Cardiac septum (tissue), 1 donor: Measurements from ENCODE around the gene ACOXL. TPM values are rescaled to one million over a fixed set of nuclear protein-coding genes. Genes with fewer than 3 reads are reported as not detected.

Experiments
- DNase-seq: peaks from one replicate; pipeline ENCODE4 v3.0.0-alpha.2; 2020; ENCODE audit warnings: low spot score
- intact Hi-C: fragments of 100-400 bp; cut with DNase I; formaldehyde crosslinking; loops from one replicate; pipeline ENCODE4 v1.14.0; 2022
- total RNA-seq: library from RNA; stranded (reverse); fragmentation: NEBNext Ultra II Directional; extraction: Animal tissue kit (Norgen Biotek cat#: 25700); gene quantifications from one replicate; pipeline ENCODE4 v1.2.1, GENCODE V29; 2021
- donor health status: DM: no; HTN: no; CAD: no.

Gene ACOXL
- total RNA-seq, 1 donor from 2014 or later: not detected

- intact Hi-C loops: no loop called here
- no peak for DNase-seq
These were observed 15.4 kb downstream of the ACOXL start for GRCh38 chr2:110747522-110748488.

DNA sequence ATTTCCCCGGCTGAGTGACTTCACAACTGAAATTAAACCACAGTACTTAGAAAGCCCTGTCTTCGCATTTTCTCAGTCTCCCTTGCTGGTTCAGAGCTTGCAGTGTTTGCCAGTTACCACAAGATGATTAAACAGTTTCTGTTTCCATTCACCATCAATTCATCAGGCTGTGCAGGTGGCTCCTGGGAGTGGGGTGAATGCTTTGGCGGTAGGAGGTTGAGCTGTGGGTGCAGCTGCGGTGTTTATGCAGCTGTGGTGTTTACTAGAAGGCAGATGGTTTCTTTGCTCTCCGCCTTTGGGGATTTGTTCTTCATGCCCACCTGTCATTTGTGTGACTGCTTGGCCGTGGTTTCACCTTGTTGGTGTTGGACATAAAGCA is 16.1 kb downstream of the ACOXL start:
- no peak for DNase-seq
- intact Hi-C loops: no loop called here

DNA sequence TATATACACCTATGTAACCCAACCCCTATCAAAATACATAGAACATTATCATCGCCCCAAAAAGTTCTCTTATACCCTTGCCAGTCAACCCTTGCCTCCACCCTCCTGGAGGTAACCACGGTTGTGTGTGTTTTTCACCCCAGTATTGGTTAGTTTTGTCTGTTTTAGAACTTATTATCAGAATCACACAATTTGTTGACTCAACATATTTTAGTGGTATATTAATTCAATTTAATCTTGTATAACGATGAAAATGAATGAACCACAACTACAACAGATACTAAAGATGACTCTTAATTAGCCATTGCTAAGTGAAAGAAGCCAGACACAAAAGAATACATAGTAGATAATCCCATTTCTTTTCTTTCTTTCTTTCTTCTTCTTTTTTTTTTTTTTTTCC is 19.3 kb downstream of the ACOXL start:
- DNase-seq: no peak
- intact Hi-C loops: no loop called here

GRCh38 chr2:110752871-110753270 is 20.5 kb downstream of the ACOXL start:
- DNase-seq: no peak
- intact Hi-C loops: no loop called here

GRCh38 chr2:110755491-110756078 is 23.2 kb downstream of the ACOXL start:
- DNase-seq: no peak
- intact Hi-C loops: no loop called here

DNA sequence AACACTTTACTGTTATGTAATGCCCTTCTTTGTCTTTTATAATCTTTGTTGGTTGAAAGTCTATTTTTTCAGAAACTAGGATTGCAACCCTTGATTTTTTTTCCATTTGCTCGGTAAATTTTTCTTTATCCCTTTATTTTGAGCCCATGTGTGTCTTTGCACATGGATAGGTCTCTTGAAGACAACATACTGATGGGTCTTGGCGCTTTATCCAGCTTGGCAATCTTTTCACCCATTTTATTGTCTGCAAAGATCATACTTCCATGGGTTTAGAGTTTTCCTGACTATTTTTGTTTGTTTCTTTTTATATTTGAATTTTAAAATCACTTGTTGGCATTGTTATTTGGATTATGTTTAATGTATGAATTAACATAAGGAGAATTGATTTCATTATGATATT is 27.0 kb downstream of the ACOXL start:
- intact Hi-C loops: no loop called here
- no peak for DNase-seq

DNA sequence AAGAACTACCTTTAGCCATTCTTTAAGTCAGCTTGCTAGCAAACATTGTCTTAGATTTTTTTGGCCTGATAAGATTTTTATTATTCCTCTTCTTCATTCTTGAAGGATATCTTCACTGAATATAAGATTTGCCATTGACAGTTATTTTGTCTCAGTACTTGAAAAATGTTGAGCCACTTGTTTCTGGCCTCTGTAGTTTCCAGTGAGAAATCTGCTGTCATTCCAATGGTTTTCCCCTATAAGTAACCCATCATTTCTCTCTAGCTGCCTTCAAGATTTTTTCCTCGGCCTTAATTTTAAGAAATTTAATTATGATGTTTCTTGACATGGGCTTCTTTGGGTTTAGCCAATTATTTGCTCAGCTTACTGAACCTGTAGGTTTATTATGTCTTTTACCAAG is 32.6 kb downstream of the ACOXL start:
- intact Hi-C loops: no loop called here
- DNase-seq: no peak

DNA sequence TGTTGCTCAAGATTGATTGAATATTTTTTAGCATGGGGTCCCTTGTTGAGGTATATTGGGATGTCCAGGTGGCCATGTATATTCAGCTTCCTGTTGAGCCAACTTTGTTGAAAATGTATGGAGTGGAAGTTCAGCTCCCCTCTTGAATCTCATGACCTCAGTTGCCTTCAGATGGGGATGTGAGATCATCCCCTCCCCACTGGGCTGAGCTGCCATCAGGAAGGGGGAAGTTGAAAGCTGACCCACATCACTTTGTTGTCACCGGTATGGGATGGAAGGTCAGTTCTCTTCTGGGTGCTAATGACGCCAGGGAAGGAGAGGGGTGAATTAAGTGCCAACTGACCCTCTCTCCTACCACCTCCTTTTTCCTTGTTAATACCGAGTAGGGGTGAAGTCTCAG is 33.9 kb downstream of the ACOXL start:
- no peak for DNase-seq
- intact Hi-C loops: no loop called here

- DNase-seq: no peak
- intact Hi-C loops: no loop called here
These were observed 36.2 kb downstream of the ACOXL start for GRCh38 chr2:110768591-110768990.

DNA sequence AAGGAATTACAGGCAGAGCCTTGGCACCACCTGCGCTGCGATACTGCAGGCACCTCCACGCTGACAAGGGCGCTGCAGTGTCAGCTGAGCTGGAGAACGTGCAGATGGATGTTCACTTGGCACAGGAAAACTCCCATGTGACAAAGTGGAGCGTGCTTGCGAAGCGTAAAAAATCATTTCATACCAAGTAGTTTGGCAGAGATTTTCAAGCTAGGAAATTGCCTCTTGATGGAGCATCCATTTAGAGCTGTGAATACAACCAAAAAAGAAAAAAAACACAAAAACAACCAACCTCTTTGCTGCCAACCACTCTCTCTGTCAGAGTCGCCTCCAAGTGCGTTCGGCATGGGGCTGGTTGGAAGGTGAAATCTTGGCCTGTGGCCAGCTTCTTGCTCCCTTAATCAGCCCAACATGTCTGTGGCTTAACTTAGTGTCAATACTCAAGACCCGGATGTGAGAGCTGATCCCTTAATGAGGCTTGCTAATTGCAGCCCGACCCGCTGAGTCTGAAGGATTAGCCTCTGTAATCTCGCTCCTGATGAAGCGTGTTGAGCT is 38.1 kb downstream of the ACOXL start:
- intact Hi-C loops: no loop called here
- no peak for DNase-seq

DNA sequence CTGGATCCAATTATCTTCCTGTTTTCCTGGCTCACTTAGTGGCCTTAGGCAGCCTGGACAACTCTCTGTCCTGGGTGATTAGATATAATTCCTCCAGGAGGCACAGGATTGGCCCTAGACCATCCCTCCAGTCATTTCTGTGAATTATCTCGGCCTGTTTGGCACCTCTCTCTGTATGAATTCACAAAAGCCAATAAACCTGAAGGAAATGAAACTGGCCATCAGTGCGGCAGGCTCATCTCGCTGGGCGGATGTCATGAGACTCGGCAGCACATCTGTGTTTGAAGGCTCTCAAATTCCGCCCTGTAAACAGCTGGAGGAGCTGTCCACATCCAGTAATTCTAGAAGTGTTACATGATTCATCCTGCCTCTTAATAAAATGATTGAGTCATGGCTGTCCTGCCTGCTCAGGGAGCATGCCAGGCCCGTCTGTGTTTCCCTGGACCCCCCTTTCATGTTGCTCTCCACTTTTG is 38.6 kb downstream of the ACOXL start:
- no peak for DNase-seq

DNA sequence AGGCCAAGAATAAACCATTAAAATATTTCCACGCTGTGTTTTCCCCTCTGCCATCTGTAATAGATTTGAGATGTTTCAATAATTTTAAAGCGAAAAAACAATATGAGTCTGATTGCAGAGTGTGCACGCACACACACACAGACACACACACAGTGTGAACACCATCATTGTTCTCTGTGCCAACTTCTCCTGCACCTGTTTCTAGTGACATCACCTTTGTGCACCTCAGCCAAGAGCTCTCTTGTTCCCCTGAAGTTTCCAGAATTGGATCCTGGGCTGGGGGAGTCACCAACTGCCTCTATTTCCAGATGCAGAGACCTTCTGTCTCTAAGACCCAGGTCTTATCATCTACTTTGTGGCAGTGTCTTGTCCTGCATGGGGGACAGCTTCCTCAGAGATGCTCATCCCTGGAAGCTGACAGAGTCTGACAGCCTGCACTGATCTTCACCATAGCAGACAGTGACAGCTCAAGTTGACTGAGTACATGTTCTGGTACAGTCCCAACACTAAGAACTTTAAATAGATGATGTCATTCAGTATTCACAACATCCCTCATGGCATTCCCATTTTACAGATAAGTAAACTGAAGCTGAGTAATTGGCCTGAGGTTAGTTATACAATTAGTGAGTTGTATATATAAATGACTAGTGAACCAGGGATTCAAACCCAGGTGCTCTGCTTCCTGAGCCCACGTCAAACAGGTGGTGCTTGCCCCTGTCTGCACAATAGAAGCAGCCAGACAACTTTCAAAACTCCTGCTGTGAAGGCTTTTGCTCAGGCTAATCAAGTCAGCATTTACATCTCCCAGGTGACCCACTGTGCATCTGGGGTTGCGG is 39.4 kb downstream of the ACOXL start:
- DNase-seq: no peak
- intact Hi-C loops: no loop called here

More for the DNA sequence above, 38.6 kb downstream of the ACOXL start:
- intact Hi-C loops: no loop called here

DNA sequence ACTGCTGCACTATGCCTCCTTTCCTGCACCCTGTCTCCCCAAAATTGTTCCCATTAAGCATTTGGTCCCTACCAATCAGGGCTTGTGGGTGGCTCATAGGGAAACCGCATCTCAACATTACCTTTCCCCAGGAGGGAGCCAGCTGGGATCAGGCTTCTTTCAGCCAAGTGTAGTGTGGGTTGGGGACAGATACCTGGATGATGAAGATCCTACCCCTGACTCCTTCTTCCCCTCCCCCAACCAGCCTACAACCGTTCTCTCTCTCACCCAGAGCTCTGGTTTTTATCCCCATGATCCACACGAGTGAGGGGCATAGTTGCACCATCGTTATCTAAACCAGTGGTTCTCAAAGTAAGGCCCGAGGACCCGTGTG is 40.0 kb downstream of the ACOXL start:
- no peak for DNase-seq
- intact Hi-C loops: no loop called here

GRCh38 chr2:110773401-110773921 is 41.1 kb downstream of the ACOXL start:
- peak; percentile 90 for DNase-seq
- intact Hi-C loops: no loop called here

- no peak for DNase-seq
- intact Hi-C loops: no loop called here
These were observed 42.3 kb downstream of the ACOXL start for GRCh38 chr2:110774701-110775100.

DNA sequence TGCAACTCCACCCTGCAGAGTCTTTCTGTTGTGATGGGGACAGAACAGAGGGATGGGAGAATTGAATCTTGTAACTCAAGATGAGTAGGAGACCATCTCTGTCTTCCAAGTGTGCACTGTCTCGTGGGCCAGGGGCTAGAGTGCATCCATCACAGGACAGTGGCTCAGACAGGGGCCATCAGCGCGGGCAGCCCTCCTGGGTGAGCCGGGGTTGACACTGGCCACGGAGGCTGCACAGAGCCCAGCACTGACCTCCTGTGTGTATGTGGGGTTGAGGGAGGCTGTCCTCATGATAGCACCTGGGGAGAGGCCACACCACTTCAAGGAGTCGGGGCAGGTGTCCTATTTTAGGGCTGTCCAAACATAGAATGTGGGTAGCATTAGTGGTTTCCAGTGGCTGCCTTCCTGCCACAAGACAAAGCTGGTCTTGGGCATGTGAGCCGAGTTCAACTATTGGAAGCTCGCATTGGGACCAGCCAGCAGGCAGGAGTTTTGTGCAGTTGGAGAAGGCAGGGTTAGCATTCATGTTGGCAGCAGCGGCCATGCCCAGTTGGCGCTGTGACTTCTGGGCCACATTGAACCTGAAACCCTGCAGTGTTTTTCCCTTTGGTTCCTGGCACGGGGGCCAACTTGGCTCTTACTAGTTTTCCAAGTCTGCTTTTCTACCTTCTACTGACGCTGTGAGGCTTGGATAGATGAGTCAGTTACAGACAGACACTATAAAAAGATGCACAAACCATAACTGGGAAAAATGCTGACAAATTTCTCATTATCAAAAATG is 45.3 kb downstream of the ACOXL start:
- no peak for DNase-seq
- intact Hi-C loops: no loop called here

DNA sequence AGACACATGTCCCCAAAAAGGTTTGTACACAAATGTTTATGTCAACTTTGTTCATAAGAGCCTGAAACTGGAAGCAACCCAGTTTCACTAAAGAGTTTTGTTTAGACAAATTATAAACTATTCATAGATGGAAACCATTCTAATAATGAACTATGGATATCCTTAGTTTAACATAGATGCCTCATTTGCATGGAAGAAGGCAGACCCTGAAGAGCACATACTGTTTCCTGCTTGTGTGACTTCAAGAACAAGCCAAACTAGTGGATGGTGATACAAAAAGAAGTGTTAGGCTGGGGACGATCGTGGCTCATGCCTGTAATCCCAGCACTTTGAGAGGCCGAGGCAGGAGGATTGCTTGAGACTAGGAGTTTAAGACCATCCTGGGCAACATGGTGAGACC is 48.1 kb downstream of the ACOXL start:
- no peak for DNase-seq

DNA sequence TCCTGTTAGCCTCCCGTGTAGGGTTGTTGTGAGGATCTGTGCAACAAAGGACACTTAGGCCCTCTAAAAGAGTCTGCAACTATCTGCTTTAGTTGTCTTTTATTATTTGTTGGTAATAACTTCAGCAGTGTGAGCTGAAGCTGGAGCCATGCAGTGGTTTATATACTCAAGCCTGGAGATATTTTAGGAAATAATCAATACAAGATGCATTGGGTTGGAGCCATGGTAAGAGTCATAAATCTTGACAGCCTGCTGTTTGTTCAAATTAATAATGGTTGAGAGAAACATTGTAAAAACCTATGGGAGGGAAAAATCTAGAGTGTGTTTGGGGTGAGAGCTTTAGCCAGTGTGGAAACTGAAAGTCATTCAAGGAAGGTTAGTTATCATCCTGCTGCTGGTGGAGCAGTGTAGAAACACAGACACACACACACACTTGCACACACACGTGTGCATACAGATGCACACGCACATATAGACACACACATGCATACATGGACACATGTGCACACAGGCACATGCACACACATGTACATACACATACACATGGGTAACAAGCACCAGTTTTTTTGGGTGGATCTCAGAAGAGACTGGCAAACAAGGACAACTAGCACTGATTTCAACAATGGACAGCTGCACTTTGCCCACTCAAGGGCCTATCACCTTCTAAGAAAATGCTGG is 51.0 kb downstream of the ACOXL start:
- DNase-seq: no peak
- intact Hi-C loops: no loop called here

More for the DNA sequence above, 48.1 kb downstream of the ACOXL start:
- intact Hi-C loops: no loop called here
